ENCODE results near the gene CPNE8.

CPNE8 gene

GRCh38 chr12:38817942-38818341 is 87.4 kb downstream of the CPNE8 start:
- H3K4me3 ChIP-seq (ENCODE audit: control insufficient read depth, low read depth, low read length), result no peak overlapping the region
- no peak for TF ChIP-seq CTCF (conservative IDR thresholded peaks at IDR 0.05; ENCODE audit: control insufficient read depth, insufficient read depth, low read depth, low read length)
- no peak for DNase-seq (ENCODE audit: low read depth)

GRCh38 chr12:38813923-38814322 is 91.5 kb downstream of the CPNE8 start:
- H3K4me3 ChIP-seq (ENCODE audit: control insufficient read depth, low read depth, low read length), result no peak overlapping the region
- no peak for DNase-seq (ENCODE audit: low read depth)
- no peak for TF ChIP-seq CTCF (conservative IDR thresholded peaks at IDR 0.05; ENCODE audit: control insufficient read depth, insufficient read depth, low read depth, low read length)

GRCh38 chr12:38811814-38812356 is 93.5 kb downstream of the CPNE8 start:
- H3K4me3 ChIP-seq (ENCODE audit: control insufficient read depth, low read depth, low read length), result no peak overlapping the region
- TF ChIP-seq CTCF (conservative IDR thresholded peaks at IDR 0.05; ENCODE audit: control insufficient read depth, insufficient read depth, low read depth, low read length), result no peak
- no peak for DNase-seq (ENCODE audit: low read depth)

- H3K4me3 ChIP-seq (ENCODE audit: control insufficient read depth, low read depth, low read length), result no peak overlapping the region
- TF ChIP-seq CTCF (conservative IDR thresholded peaks at IDR 0.05; ENCODE audit: control insufficient read depth, insufficient read depth, low read depth, low read length), result no peak
- no peak for DNase-seq (ENCODE audit: low read depth)
These were observed 95.6 kb downstream of the CPNE8 start for GRCh38 chr12:38809832-38810231.

- no peak overlapping the region for H3K4me3 ChIP-seq (ENCODE audit: control insufficient read depth, low read depth, low read length)
- peak; percentile 8 for DNase-seq (ENCODE audit: low read depth)
- no peak for TF ChIP-seq CTCF (conservative IDR thresholded peaks at IDR 0.05; ENCODE audit: control insufficient read depth, insufficient read depth, low read depth, low read length)
These were observed 117.3 kb downstream of the CPNE8 start for GRCh38 chr12:38788106-38788505.

GRCh38 chr12:38785381-38785780 is 120.0 kb downstream of the CPNE8 start:
- TF ChIP-seq CTCF (conservative IDR thresholded peaks at IDR 0.05; ENCODE audit: control insufficient read depth, insufficient read depth, low read depth, low read length), result no peak
- H3K4me3 ChIP-seq (ENCODE audit: control insufficient read depth, low read depth, low read length), result no peak overlapping the region
- DNase-seq (ENCODE audit: low read depth), result no peak

GRCh38 chr12:38783304-38783703 is 122.1 kb downstream of the CPNE8 start:
- DNase-seq (ENCODE audit: low read depth), result no peak
- TF ChIP-seq CTCF (conservative IDR thresholded peaks at IDR 0.05; ENCODE audit: control insufficient read depth, insufficient read depth, low read depth, low read length), result no peak

More at GRCh38 chr12:38783304-38783703, 122.1 kb downstream of the CPNE8 start:
- no peak overlapping the region for H3K4me3 ChIP-seq (ENCODE audit: control insufficient read depth, low read depth, low read length)
